B cell (primary cell): ENCODE measurements around the gene COL1A1. TPM values are rescaled to one million over a fixed set of nuclear protein-coding genes. Genes with fewer than 3 reads are reported as not detected.

Source experiments
- ATAC-seq: fragments of 200-7000 bp; cut with Tn5 transposase; one replicate; pipeline ENCODE4 v1.10.0; 2021; ENCODE audit warnings: low read depth, mild to moderate bottlenecking, moderate number of reproducible peaks, moderate library complexity
- CTCF ChIA-PET: fragments of 350-600 bp; sonication (Branson Sonifier 250); formaldehyde crosslinking; loops from one replicate; lab custom pipeline; 2021; ENCODE audit warnings: antibody characterized with exemption, inconsistent platforms; lab: Charles Lee
- POLR2A ChIA-PET: fragments of 350-600 bp; sonication (Branson Sonifier 250); formaldehyde crosslinking; loops from one replicate; lab custom pipeline; 2021; ENCODE audit warnings: antibody characterized with exemption; lab: Charles Lee
- DNase-seq: peaks from one replicate; pipeline ENCODE4 v3.0.0; 2013
- H2AFZ ChIP-seq: 2 replicates; pipeline ENCODE4 v1.6.1; 2012; ENCODE audit warnings: mild to moderate bottlenecking, low read depth, low read length; ENCODE audit not compliant: insufficient read depth, poor library complexity, severe bottlenecking
- H3K27ac ChIP-seq, 2 donors: 1 replicate in 1 of 2; 2 replicates in 1 of 2; pipeline ENCODE4 v1.5.1; 2012 to 2013; ENCODE audit warnings: low read length in 2 of 2, mild to moderate bottlenecking in 2 of 2, moderate library complexity in 1 of 2
- H3K27me3 ChIP-seq, 4 experiments: fragments of 200-600 bp in 1 of 4; sonication (generic) in 1 of 4; replicated peaks in 1 of 4; 1 replicate in 2 of 4; 2 replicates in 2 of 4; pipeline versions ENCODE4 v1.6.1 to v1.7.0; 2013 to 2016; ENCODE audit warnings: low read length in 3 of 4, mild to moderate bottlenecking in 2 of 4, mixed read lengths in 1 of 4, moderate library complexity in 1 of 4; ENCODE audit not compliant: insufficient read depth in 4 of 4, control insufficient read depth in 3 of 4; ENCODE audit errors: control extremely low read depth in 1 of 4
- H3K36me3 ChIP-seq, 2 experiments: replicated peaks in 1 of 2; 1 replicate in 1 of 2; 2 replicates in 1 of 2; pipeline versions ENCODE4 v1.6.1 to v1.7.1; 2013; ENCODE audit warnings: low read length in 1 of 2; ENCODE audit not compliant: insufficient read depth in 2 of 2, control insufficient read depth in 1 of 2; ENCODE audit errors: control extremely low read depth in 1 of 2, extremely low read depth in 1 of 2
- H3K4me1 ChIP-seq, 2 donors: fragments of 200-600 bp in 1 of 2; sonication (generic) in 1 of 2; 1 replicate in 1 of 2; 2 replicates in 1 of 2; pipeline versions ENCODE4 v1.5.1 to v1.6.1; 2013 to 2017; ENCODE audit warnings: low read length in 2 of 2; ENCODE audit not compliant: control insufficient read depth in 2 of 2, insufficient read depth in 2 of 2
- H3K4me2 ChIP-seq: replicated peaks from 2 replicates; pipeline ENCODE3; 2012; ENCODE audit warnings: mild to moderate bottlenecking, low read depth, low read length; ENCODE audit not compliant: poor library complexity, severe bottlenecking
- H3K4me3 ChIP-seq, 5 experiments: fragments of 200-600 bp in 1 of 5; sonication (generic) in 1 of 5; 1 replicate in 3 of 5; 2 replicates in 2 of 5; pipeline versions ENCODE4 v1.5.1 to v1.7.0; 2011 to 2016; ENCODE audit warnings: low read length in 4 of 5, mild to moderate bottlenecking in 4 of 5, low read depth in 2 of 5, control low read depth in 1 of 5, moderate library complexity in 1 of 5; ENCODE audit not compliant: insufficient read depth in 1 of 5; ENCODE audit errors: control extremely low read depth in 1 of 5, extremely low read depth in 1 of 5
- H3K79me2 ChIP-seq: fragments of 200-600 bp; sonication (generic); one replicate; pipeline ENCODE4 v1.6.0; 2016; ENCODE audit warnings: low read length; ENCODE audit not compliant: control insufficient read depth, insufficient read depth
- H3K9ac ChIP-seq: fragments of 200-600 bp; sonication (generic); 2 replicates; pipeline ENCODE4 v1.6.1; 2017; ENCODE audit warnings: mild to moderate bottlenecking, low read length, moderate library complexity
- H3K9me3 ChIP-seq, 3 donors: one replicate each; pipeline versions ENCODE4 v1.6.1 to v1.7.1; 2013; ENCODE audit warnings: low read length in 2 of 3; ENCODE audit not compliant: control insufficient read depth in 2 of 3, insufficient read depth in 1 of 3; ENCODE audit errors: control extremely low read depth in 1 of 3
- H4K20me1 ChIP-seq: 2 replicates; pipeline ENCODE4 v1.6.0; 2012; ENCODE audit warnings: mild to moderate bottlenecking, low read length; ENCODE audit not compliant: insufficient read depth, control insufficient read depth, poor library complexity, severe bottlenecking
- H3K27ac Mint-ChIP-seq: one replicate; pipeline ENCODE4 v1.8.0; 2021; ENCODE audit warnings: mixed read lengths
- H3K27me3 Mint-ChIP-seq: one replicate; pipeline ENCODE4 v1.8.0; 2021; ENCODE audit warnings: mixed read lengths
- H3K4me1 Mint-ChIP-seq: one replicate; pipeline ENCODE4 v1.8.0; 2021; ENCODE audit warnings: mixed read lengths
- H3K4me3 Mint-ChIP-seq: one replicate; pipeline ENCODE4 v1.8.0; 2021; ENCODE audit warnings: mixed read lengths
- H3K9me3 Mint-ChIP-seq: one replicate; pipeline ENCODE4 v1.8.0; 2022; ENCODE audit warnings: mixed read lengths; ENCODE audit not compliant: insufficient read depth
- EZH2 ChIP-seq: IDR thresholded peaks from 2 replicates; pipeline ENCODE4 v1.6.1; 2012; ENCODE audit warnings: borderline replicate concordance, low read depth, mild to moderate bottlenecking, moderate library complexity, low read length; ENCODE audit not compliant: insufficient read depth, poor library complexity, severe bottlenecking
- WGBS: methylation state at CpG from one replicate; pipeline ENCODE4 v1.1.5; 2013; ENCODE audit warnings: missing lambda C conversion rate; ENCODE audit not compliant: insufficient coverage; 5-methylcytosine and 5-hydroxymethylcytosine counted together
- intact Hi-C: fragments of 100-400 bp; cut with micrococcal nuclease; formaldehyde crosslinking; loops from one replicate; pipeline ENCODE4 v1.10.0; 2022
- polyA plus RNA-seq: library from polyadenylated mRNA; depleted of rRNA; stranded (reverse); fragments of >200 nt; gene quantifications from 2 replicates; pipeline ENCODE4 v1.2.3, GENCODE V29; 2012
- total RNA-seq, 2 donors: library from RNA; stranded (reverse); fragments of 120-200 nt in 1 of 2; gene quantifications; 1 replicate in 1 of 2; 2 replicates in 1 of 2; pipeline versions ENCODE4 v1.2.3 to v1.2.4, GENCODE V29; 2013 to 2022
- TF ChIP-seq, protein P1 (sequence below): fragments of 200-600 bp; IDR thresholded peaks from one replicate; pipeline ENCODE4 v1.8.0; 2022; ENCODE audit warnings: antibody characterized with exemption, mild to moderate bottlenecking

COL1A1 gene
- total and polyA plus RNA-seq, 2 donors (not counting 1 experiment from before 2014, with no cell fraction given), result 0.66 to 9.1 TPM

DNA sequence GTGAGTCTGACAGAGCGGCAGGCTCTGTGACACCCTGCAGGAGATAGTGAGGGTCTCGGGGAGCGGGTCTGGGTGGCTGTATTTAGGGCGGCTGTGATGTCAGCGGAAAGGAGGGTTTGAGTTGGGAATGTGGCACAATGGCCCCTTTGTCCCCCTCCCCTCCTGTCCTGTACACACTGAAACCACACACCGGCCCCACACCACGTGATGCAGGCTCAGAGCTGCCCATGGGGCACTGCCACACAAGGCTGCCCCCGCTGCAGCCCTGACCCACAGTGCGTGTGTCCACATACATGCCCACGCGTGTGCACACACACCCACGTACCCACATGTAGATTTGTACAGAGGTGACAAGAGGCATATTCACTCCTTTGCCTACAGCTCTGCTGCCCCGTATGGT lies 20.3 kb downstream of the COL1A1 start:
- CTCF ChIA-PET, result interaction anchor here (0.6 to 2.0 kb wide), 7 partner anchors 12 to 86 kb away, joined by 3 to 5 read pairs (median 3); partner anchors contain the start of gene PDK2
- H3K4me1 Mint-ChIP-seq, result peaks cover 46% of the 10 kb centered on the region
- 93% methylated on average over 7 of the region's 13 CpGs for WGBS
- no peak overlapping the region for H3K4me2 ChIP-seq
- peaks cover 32 to 43% of the 10 kb centered on the region in 2 donors for H3K4me1 ChIP-seq
- no peak overlapping the region for H3K4me3 ChIP-seq
- H3K9me3 ChIP-seq, result no peaks in the 10 kb centered on the region
- no peak overlapping the region for H3K27ac ChIP-seq
- POLR2A ChIA-PET, result no interaction called here
- H3K9ac ChIP-seq, result no peak overlapping the region
- no peaks in the 10 kb centered on the region for H3K27me3 ChIP-seq
- no peak overlapping the region for H2AFZ ChIP-seq
- no peak for ATAC-seq
- H3K4me3 Mint-ChIP-seq, result no peak overlapping the region
- TF ChIP-seq, protein P1, sequence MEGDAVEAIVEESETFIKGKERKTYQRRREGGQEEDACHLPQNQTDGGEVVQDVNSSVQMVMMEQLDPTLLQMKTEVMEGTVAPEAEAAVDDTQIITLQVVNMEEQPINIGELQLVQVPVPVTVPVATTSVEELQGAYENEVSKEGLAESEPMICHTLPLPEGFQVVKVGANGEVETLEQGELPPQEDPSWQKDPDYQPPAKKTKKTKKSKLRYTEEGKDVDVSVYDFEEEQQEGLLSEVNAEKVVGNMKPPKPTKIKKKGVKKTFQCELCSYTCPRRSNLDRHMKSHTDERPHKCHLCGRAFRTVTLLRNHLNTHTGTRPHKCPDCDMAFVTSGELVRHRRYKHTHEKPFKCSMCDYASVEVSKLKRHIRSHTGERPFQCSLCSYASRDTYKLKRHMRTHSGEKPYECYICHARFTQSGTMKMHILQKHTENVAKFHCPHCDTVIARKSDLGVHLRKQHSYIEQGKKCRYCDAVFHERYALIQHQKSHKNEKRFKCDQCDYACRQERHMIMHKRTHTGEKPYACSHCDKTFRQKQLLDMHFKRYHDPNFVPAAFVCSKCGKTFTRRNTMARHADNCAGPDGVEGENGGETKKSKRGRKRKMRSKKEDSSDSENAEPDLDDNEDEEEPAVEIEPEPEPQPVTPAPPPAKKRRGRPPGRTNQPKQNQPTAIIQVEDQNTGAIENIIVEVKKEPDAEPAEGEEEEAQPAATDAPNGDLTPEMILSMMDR, result no peak
- no peak for TF ChIP-seq EZH2
- no peaks in the 10 kb centered on the region for H3K36me3 ChIP-seq
- DNase-seq, result no peak
- H4K20me1 ChIP-seq, result no peaks in the 10 kb centered on the region
- H3K27me3 Mint-ChIP-seq, result no peaks in the 10 kb centered on the region
- intact Hi-C loops, result no loop called here
- no peak overlapping the region for H3K27ac Mint-ChIP-seq
- H3K9me3 Mint-ChIP-seq, result no peaks in the 10 kb centered on the region
- H3K79me2 ChIP-seq, result no peaks in the 10 kb centered on the region

DNA sequence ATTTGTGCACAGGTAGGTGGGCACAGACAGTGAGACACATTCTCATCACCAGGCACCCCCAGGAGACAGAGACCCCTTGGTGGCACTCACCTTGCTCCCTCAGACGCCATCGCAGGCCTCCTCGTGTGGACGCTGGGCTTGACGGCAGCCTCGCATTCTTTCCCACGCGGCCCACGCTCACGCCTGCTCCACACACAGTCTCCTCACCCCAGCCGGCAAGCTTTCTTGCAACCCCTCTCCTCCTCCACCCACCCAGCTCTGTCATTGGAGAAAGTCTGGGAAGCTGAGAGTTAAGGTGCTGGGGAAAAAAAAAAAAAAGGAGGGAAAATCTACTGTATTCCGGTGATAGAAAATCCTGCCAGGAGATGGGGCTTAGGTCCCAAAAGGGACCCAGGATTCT lies 20.8 kb downstream of the COL1A1 start:
- no peak overlapping the region for H2AFZ ChIP-seq
- DNase-seq, result no peak
- ATAC-seq, result no peak
- no peaks in the 10 kb centered on the region for H4K20me1 ChIP-seq
- TF ChIP-seq, protein P1, result no peak
- TF ChIP-seq EZH2, result no peak
- H3K36me3 ChIP-seq, result no peaks in the 10 kb centered on the region
- no peak overlapping the region for H3K27ac ChIP-seq
- WGBS, result 98% methylated on average over 6 of the region's 12 CpGs
- H3K79me2 ChIP-seq, result no peaks in the 10 kb centered on the region
- H3K9ac ChIP-seq, result no peak overlapping the region
- peaks cover 31 to 38% of the 10 kb centered on the region in 2 donors for H3K4me1 ChIP-seq
- CTCF ChIA-PET, result interaction anchor here (0.6 to 2.0 kb wide), 3 partner anchors 11 to 20 kb away, joined by 3 to 5 read pairs (median 3); no protein-coding TSS in a partner anchor
- H3K9me3 ChIP-seq, result no peaks in the 10 kb centered on the region
- no peaks in the 10 kb centered on the region for H3K27me3 ChIP-seq
- Mint-ChIP-seq H3K4me1 (peaks cover 42% of the 10 kb centered on the region), H3K27me3 (no peaks in the 10 kb centered on the region), H3K9me3 (no peaks in the 10 kb centered on the region), H3K4me3 (no peak overlapping the region), H3K27ac (no peak overlapping the region)
- no peak overlapping the region for H3K4me3 ChIP-seq
- POLR2A ChIA-PET, result no interaction called here
- intact Hi-C loops, result no loop called here
- no peak overlapping the region for H3K4me2 ChIP-seq
